Pancreas (tissue), 10 donors: Measurements from ENCODE around the gene FLAD1. TPM values are rescaled to one million over a fixed set of nuclear protein-coding genes. Genes with fewer than 3 reads are reported as not detected.

Experiments used
- ATAC-seq, 4 donors: fragments of 200-7000 bp; cut with Tn5 transposase; one replicate each; pipeline versions ENCODE4 v1.8.0 to v1.9.1; 2020; ENCODE audit warnings: mild to moderate bottlenecking in 4 of 4, moderate library complexity in 4 of 4
- DNase-seq, 6 donors: peaks; one replicate each; pipeline ENCODE4 v3.0.0-alpha.2; 2020
- FAIRE-seq: peaks from 2 replicates; lab custom pipeline; 2012; peaks lifted over from hg19 to GRCh38; lab: Jason Lieb, UNC
- H3K27ac ChIP-seq, 4 donors: fragments of 200-600 bp; sonication (generic); 1 replicate in 3 of 4; 2 replicates in 1 of 4; pipeline versions ENCODE4 v1.5.0 to v1.8.0; 2020
- H3K27me3 ChIP-seq, 4 donors: fragments of 200-600 bp; one replicate each; pipeline ENCODE4 v1.8.0; 2021
- H3K36me3 ChIP-seq, 3 donors: fragments of 200-600 bp; sonication (generic) in 1 of 3; one replicate each; pipeline versions ENCODE4 v1.5.0 to v1.8.0; 2020 to 2021
- H3K4me1 ChIP-seq, 3 donors: fragments of 200-600 bp; one replicate each; pipeline ENCODE4 v1.8.0; 2021
- H3K4me3 ChIP-seq, 4 donors: fragments of 200-600 bp; sonication (generic) in 2 of 4; one replicate each; pipeline versions ENCODE4 v1.5.0 to v1.8.0; 2020 to 2021
- H3K9me3 ChIP-seq, 4 donors: fragments of 200-600 bp; one replicate each; pipeline ENCODE4 v1.8.0; 2021
- CTCF ChIP-seq, 4 donors: fragments of 200-600 bp; sonication (generic) in 3 of 4; IDR thresholded peaks; one replicate each; pipeline versions ENCODE4 v1.5.0 to v1.8.0; 2021; ENCODE audit warnings: antibody characterized with exemption in 4 of 4
- WGBS, 2 donors: extraction: QIAGEN DNeasy Blood & Tissue Kit; methylation state at CpG; one replicate each; pipeline ENCODE4 v1.1.7; 2013; 5-methylcytosine and 5-hydroxymethylcytosine counted together
- intact Hi-C, 3 donors: fragments of 100-400 bp; cut with DNase I; formaldehyde crosslinking; loops; one replicate each; pipeline versions ENCODE4 v1.11.1 to v1.14.2; 2022
- polyA plus RNA-seq, 2 donors: library from polyadenylated mRNA; stranded (reverse); fragments of 200-250 nt; gene quantifications; one replicate each; pipeline ENCODE4 v1.2.3, GENCODE V29; 2013
- total RNA-seq, 6 donors: library from RNA; stranded (reverse); fragmentation: NEBNext Ultra II Directional in 4 of 6; extraction: Animal tissue kit (Norgen Biotek cat#: 25700) in 4 of 6; gene quantifications; one replicate each; pipeline versions ENCODE4 v1.2.1 to v1.2.4, GENCODE V29; 2021 to 2023
- donor health status: healthy with polysubstance abuse.
- donor health status: DM: no; HTN: no; CAD: no; lungs with moderate emphysema.
- donor health status: DM: no; HTN: no; CAD: no.
- donor health status: control.
- donor health status: control.
- donor health status: Bipolar disorder and iron deficiency.
- donor health status: DM: yes; HTN: yes; CAD: no.
- donor health status: DM: no; HTN: no; CAD: no.
- donor health status: DM: no; HTN: no; CAD: no.
- donor health status: DM: yes; HTN: yes; CAD: no.

FLAD1 gene
- total and polyA plus RNA-seq, 8 donors = 8.3 to 28.6 (median 13.2) TPM

- peaks cover 0 to 7% (median under 1%) of the 10 kb centered on the region in 3 donors for H3K36me3 ChIP-seq
- ATAC-seq (peak; percentile 17 to 27 (median 27)), DNase-seq (peak in 5 of 6 donors; percentile 77 to 84 (median 83)), FAIRE-seq (no peak)
- H3K27me3 ChIP-seq = no peaks in the 10 kb centered on the region
- peak overlapping the region; percentile 90 to 98 (median 96) for H3K27ac ChIP-seq
- H3K4me1 ChIP-seq = peaks cover 12 to 26% (median 22%) of the 10 kb centered on the region in 3 donors
- intact Hi-C loops = no loop called here
- WGBS, 2 donors = 9 to 10% methylated on average over 18 of the region's 18 CpGs
- no peak for TF ChIP-seq CTCF (IDR thresholded peaks at IDR 0.05)
- no peaks in the 10 kb centered on the region for H3K9me3 ChIP-seq
- H3K4me3 ChIP-seq = peak overlapping the region in 2 of 4 donors; percentile 52 to 73
Observed at GRCh38 chr1:154972517-154973343, 10.4 kb upstream of the FLAD1 start.

GRCh38 chr1:154973344-154974101, 9.6 kb upstream of the FLAD1 start:
- H3K9me3 ChIP-seq = no peaks in the 10 kb centered on the region
- DNase-seq (peak; percentile 96 to 98 (median 98)), FAIRE-seq (no peak), ATAC-seq (peak; percentile 64 to 75 (median 68))
- H3K36me3 ChIP-seq = no peaks in the 10 kb centered on the region
- H3K27me3 ChIP-seq = no peaks in the 10 kb centered on the region
- no peak for TF ChIP-seq CTCF (IDR thresholded peaks at IDR 0.05)
- intact Hi-C loops = no loop called here
- H3K4me1 ChIP-seq = peaks cover 12 to 26% (median 22%) of the 10 kb centered on the region in 3 donors
- peak overlapping the region; percentile 90 to 98 (median 96) for H3K27ac ChIP-seq
- peak overlapping the region; percentile 45 to 73 (median 58) for H3K4me3 ChIP-seq
- 3% methylated on average over 36 to 37 of the region's 37 CpGs for WGBS, 2 donors

GRCh38 chr1:154974102-154974807, 8.9 kb upstream of the FLAD1 start, which contains the start of gene CKS1B:
Gene CKS1B (plus strand): TSS chr1:154974681. CDS start chr1:154974746, 65 bp downstream.
- Histone ChIP-seq H3K4me3 (peak within 1 kb of the TSS; percentile 45 to 73 (median 58)), H3K9me3 (no peaks in the 10 kb centered on the region), H3K27me3 (no peaks in the 10 kb centered on the region), H3K27ac (peak within 1 kb of the TSS; percentile 90 to 98 (median 96)), H3K4me1 (peaks cover 12 to 26% (median 22%) of the 10 kb centered on the region in 3 donors), H3K36me3 (no peaks in the 10 kb centered on the region)
- intact Hi-C loops = no loop called here
- WGBS, 2 donors = 0 to 1% methylated on average over 47 of the region's 47 CpGs
- ATAC-seq (peak; percentile 81 to 88 (median 84)), FAIRE-seq (peak; percentile 97), DNase-seq (peak; percentile 90 to 98 (median 98))
- no peak for TF ChIP-seq CTCF (IDR thresholded peaks at IDR 0.05)

GRCh38 chr1:154974808-154975408, 8.2 kb upstream of the FLAD1 start:
- peak; percentile 92 to 98 (median 94) for DNase-seq
- Histone ChIP-seq H3K4me1 (peaks cover 12 to 26% (median 22%) of the 10 kb centered on the region in 3 donors), H3K9me3 (no peaks in the 10 kb centered on the region), H3K27me3 (no peaks in the 10 kb centered on the region), H3K4me3 (peak overlapping the region; percentile 27 to 73 (median 58)), H3K36me3 (no peaks in the 10 kb centered on the region), H3K27ac (peak overlapping the region; percentile 90 to 98 (median 96))
- intact Hi-C loops = no loop called here
- no peak for FAIRE-seq
- WGBS, 2 donors = 0% methylated on average over 30 of the region's 30 CpGs
- TF ChIP-seq CTCF (IDR thresholded peaks at IDR 0.05) = no peak
- peak; percentile 61 to 73 (median 65) for ATAC-seq
